ENCODE data around the gene HOXC9. TPM values are rescaled to one million over a fixed set of nuclear protein-coding genes. Genes with fewer than 3 reads are reported as not detected.

HOXC9 gene
- total and polyA plus RNA-seq, 9 of the 15 experiments (the other 6 are each of a cell fraction or from before 2014, with no cell fraction given) = 1.1 to 10.5 (median 9.3) TPM

DNA sequence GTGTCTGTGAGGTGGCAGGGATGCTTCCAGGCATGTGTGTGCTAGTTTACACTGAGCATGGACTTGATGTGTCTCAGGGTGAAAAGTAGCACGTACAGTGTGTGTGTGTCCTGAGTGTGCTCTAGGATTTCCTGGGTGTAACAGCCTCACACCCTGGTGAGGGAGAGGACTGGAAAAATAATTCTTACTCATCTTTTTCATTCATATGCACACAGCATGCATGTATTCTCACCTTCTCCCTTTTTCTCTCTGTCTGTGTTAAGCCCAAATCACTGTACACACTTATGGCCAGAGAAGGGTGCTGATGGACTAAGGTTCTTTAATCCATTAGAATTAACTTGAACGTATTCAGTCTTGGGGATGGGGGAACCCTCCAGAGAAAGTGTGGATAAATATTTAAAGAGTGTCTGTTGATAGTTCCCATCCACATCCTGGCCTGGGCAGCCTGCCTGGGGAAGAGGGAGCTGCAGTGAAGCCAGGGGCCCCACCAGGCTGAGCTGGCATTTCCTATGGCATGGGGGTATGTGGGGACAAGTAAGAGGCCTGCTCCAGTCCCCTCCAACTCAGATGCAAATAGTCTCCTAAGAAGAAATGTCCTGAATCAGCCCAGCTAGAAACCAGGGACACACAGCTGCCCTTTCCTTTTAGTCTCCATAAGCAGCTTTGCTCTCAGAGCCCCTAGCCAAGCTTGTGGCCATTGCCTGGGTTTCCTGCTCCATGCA, 7.7 kb downstream of the HOXC9 start (continued):
- no peak for TF ChIP-seq NCOA4 (IDR thresholded peaks at IDR 0.05; ENCODE audit: partially characterized antibody)
- TF ChIP-seq, protein P1, sequence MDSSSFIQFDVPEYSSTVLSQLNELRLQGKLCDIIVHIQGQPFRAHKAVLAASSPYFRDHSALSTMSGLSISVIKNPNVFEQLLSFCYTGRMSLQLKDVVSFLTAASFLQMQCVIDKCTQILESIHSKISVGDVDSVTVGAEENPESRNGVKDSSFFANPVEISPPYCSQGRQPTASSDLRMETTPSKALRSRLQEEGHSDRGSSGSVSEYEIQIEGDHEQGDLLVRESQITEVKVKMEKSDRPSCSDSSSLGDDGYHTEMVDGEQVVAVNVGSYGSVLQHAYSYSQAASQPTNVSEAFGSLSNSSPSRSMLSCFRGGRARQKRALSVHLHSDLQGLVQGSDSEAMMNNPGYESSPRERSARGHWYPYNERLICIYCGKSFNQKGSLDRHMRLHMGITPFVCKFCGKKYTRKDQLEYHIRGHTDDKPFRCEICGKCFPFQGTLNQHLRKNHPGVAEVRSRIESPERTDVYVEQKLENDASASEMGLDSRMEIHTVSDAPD (CRISPR knock-in tag; IDR thresholded peaks at IDR 0.05) = no peak
- no peak for TF ChIP-seq MCM3 (IDR thresholded peaks at IDR 0.05)
- no peak for TF ChIP-seq LARP7 (IDR thresholded peaks at IDR 0.05)
- no peak for TF ChIP-seq TRIM24 (IDR thresholded peaks at IDR 0.05)
- TF ChIP-seq PYGO2 (tag; IDR thresholded peaks at IDR 0.05) = no peak
- no peak for TF ChIP-seq KLF16 (IDR thresholded peaks at IDR 0.05)
- TF ChIP-seq, protein P2, sequence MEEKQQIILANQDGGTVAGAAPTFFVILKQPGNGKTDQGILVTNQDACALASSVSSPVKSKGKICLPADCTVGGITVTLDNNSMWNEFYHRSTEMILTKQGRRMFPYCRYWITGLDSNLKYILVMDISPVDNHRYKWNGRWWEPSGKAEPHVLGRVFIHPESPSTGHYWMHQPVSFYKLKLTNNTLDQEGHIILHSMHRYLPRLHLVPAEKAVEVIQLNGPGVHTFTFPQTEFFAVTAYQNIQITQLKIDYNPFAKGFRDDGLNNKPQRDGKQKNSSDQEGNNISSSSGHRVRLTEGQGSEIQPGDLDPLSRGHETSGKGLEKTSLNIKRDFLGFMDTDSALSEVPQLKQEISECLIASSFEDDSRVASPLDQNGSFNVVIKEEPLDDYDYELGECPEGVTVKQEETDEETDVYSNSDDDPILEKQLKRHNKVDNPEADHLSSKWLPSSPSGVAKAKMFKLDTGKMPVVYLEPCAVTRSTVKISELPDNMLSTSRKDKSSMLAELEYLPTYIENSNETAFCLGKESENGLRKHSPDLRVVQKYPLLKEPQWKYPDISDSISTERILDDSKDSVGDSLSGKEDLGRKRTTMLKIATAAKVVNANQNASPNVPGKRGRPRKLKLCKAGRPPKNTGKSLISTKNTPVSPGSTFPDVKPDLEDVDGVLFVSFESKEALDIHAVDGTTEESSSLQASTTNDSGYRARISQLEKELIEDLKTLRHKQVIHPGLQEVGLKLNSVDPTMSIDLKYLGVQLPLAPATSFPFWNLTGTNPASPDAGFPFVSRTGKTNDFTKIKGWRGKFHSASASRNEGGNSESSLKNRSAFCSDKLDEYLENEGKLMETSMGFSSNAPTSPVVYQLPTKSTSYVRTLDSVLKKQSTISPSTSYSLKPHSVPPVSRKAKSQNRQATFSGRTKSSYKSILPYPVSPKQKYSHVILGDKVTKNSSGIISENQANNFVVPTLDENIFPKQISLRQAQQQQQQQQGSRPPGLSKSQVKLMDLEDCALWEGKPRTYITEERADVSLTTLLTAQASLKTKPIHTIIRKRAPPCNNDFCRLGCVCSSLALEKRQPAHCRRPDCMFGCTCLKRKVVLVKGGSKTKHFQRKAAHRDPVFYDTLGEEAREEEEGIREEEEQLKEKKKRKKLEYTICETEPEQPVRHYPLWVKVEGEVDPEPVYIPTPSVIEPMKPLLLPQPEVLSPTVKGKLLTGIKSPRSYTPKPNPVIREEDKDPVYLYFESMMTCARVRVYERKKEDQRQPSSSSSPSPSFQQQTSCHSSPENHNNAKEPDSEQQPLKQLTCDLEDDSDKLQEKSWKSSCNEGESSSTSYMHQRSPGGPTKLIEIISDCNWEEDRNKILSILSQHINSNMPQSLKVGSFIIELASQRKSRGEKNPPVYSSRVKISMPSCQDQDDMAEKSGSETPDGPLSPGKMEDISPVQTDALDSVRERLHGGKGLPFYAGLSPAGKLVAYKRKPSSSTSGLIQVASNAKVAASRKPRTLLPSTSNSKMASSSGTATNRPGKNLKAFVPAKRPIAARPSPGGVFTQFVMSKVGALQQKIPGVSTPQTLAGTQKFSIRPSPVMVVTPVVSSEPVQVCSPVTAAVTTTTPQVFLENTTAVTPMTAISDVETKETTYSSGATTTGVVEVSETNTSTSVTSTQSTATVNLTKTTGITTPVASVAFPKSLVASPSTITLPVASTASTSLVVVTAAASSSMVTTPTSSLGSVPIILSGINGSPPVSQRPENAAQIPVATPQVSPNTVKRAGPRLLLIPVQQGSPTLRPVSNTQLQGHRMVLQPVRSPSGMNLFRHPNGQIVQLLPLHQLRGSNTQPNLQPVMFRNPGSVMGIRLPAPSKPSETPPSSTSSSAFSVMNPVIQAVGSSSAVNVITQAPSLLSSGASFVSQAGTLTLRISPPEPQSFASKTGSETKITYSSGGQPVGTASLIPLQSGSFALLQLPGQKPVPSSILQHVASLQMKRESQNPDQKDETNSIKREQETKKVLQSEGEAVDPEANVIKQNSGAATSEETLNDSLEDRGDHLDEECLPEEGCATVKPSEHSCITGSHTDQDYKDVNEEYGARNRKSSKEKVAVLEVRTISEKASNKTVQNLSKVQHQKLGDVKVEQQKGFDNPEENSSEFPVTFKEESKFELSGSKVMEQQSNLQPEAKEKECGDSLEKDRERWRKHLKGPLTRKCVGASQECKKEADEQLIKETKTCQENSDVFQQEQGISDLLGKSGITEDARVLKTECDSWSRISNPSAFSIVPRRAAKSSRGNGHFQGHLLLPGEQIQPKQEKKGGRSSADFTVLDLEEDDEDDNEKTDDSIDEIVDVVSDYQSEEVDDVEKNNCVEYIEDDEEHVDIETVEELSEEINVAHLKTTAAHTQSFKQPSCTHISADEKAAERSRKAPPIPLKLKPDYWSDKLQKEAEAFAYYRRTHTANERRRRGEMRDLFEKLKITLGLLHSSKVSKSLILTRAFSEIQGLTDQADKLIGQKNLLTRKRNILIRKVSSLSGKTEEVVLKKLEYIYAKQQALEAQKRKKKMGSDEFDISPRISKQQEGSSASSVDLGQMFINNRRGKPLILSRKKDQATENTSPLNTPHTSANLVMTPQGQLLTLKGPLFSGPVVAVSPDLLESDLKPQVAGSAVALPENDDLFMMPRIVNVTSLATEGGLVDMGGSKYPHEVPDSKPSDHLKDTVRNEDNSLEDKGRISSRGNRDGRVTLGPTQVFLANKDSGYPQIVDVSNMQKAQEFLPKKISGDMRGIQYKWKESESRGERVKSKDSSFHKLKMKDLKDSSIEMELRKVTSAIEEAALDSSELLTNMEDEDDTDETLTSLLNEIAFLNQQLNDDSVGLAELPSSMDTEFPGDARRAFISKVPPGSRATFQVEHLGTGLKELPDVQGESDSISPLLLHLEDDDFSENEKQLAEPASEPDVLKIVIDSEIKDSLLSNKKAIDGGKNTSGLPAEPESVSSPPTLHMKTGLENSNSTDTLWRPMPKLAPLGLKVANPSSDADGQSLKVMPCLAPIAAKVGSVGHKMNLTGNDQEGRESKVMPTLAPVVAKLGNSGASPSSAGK (IDR thresholded peaks at IDR 0.05) = no peak
- no peak for TF ChIP-seq PHTF2 (CRISPR knock-in tag; IDR thresholded peaks at IDR 0.05)
